ENCODE results near the gene PRKX. TPM values are rescaled to one million over a fixed set of nuclear protein-coding genes. Genes with fewer than 3 reads are reported as not detected.

PRKX gene
- total and polyA plus RNA-seq, 2 of the 4 experiments (the other 2 are of a cell fraction), result 7.2 to 14.9 TPM

DNA sequence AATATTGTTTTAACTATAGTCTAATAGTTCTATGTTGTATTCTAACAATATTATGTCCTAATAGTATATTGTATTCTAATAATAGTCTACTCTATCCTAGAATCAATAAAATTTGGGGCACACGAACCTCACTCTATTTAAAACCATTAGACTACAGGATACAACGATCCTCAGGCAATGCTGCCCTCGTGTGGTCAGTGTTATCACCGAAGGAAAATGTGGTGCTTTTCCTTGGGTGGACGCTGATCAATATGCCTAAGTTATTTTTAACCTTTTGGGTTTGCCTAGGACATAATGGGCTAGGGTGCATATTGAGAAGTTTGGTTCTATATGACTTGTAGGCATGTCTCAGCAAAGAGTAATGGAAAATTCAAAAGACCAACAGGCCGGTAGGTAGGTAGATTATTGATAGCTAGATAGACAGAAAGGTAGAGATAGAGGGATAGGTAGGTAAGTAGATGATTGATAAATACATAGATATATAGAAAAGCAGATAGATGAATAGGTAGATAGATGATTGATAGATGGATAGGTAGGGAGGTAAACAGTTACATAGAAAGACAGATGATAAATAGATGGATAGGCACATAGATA, 75.1 kb downstream of the PRKX start:
- peak; percentile 48 for DNase-seq
- no peak overlapping the region for H2BK120ac ChIP-seq (ENCODE audit: low read depth, low read length)
- H4K8ac ChIP-seq (ENCODE audit: low read depth in 2 of 2, low read length in 2 of 2), result no peak overlapping the region
- no peaks in the 10 kb centered on the region; a peak in 1 of 4 replicates for H3K79me1 ChIP-seq (ENCODE audit: low read depth in 1 of 2, low read length in 2 of 2)
- BruUV-seq (replicated peaks), result no TSS peak
- dilution Hi-C loops (cut with HindIII; ENCODE audit: low sequenced_read_pairs, unreplicated experiment), result no loop called here
- H4K20me1 ChIP-seq (ENCODE audit: insufficient read depth, low read length), result no peaks in the 10 kb centered on the region
- no peak overlapping the region for H3K9ac ChIP-seq (ENCODE audit: low read depth, low read length)
- H3K14ac ChIP-seq (replicated peaks; ENCODE audit: low read depth, low read length), result no peak overlapping the region
- no peak overlapping the region for H3K56ac ChIP-seq (ENCODE audit: extremely low read depth, insufficient read depth, low read length)
- H3K27ac ChIP-seq (ENCODE audit: insufficient read depth, low read length), result no peak overlapping the region
- no peak overlapping the region for H2BK20ac ChIP-seq (ENCODE audit: low read depth, low read length)
- no peaks in the 10 kb centered on the region for H3K27me3 ChIP-seq (ENCODE audit: control insufficient read depth, insufficient read depth, low read length)
- H3K4me3 ChIP-seq (ENCODE audit: insufficient read depth, low read depth, low read length), result no peak overlapping the region
- H2AFZ ChIP-seq (replicated peaks; ENCODE audit: low read length, poor library complexity), result no peak overlapping the region
- H3K4ac ChIP-seq (ENCODE audit: low read depth, low read length), result no peak overlapping the region
- H3K4me2 ChIP-seq (ENCODE audit: low read depth, low read length), result no peak overlapping the region
- no peak overlapping the region for H2AK9ac ChIP-seq (replicated peaks; ENCODE audit: low read depth, low read length, poor library complexity)
- H3K18ac ChIP-seq (ENCODE audit: low read depth, low read length), result no peak overlapping the region
- TF ChIP-seq, protein P1, sequence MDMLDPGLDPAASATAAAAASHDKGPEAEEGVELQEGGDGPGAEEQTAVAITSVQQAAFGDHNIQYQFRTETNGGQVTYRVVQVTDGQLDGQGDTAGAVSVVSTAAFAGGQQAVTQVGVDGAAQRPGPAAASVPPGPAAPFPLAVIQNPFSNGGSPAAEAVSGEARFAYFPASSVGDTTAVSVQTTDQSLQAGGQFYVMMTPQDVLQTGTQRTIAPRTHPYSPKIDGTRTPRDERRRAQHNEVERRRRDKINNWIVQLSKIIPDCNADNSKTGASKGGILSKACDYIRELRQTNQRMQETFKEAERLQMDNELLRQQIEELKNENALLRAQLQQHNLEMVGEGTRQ (IDR thresholded peaks at IDR 0.05; ENCODE audit: low read depth, low read length), result no peak
- TF ChIP-seq RAD21 (IDR thresholded peaks at IDR 0.05; ENCODE audit: low read length), result peak; percentile 77
- no peak for TF ChIP-seq NFE2L2 (IDR thresholded peaks at IDR 0.05; ENCODE audit: low read depth, low read length)
- TF ChIP-seq, protein P2, sequence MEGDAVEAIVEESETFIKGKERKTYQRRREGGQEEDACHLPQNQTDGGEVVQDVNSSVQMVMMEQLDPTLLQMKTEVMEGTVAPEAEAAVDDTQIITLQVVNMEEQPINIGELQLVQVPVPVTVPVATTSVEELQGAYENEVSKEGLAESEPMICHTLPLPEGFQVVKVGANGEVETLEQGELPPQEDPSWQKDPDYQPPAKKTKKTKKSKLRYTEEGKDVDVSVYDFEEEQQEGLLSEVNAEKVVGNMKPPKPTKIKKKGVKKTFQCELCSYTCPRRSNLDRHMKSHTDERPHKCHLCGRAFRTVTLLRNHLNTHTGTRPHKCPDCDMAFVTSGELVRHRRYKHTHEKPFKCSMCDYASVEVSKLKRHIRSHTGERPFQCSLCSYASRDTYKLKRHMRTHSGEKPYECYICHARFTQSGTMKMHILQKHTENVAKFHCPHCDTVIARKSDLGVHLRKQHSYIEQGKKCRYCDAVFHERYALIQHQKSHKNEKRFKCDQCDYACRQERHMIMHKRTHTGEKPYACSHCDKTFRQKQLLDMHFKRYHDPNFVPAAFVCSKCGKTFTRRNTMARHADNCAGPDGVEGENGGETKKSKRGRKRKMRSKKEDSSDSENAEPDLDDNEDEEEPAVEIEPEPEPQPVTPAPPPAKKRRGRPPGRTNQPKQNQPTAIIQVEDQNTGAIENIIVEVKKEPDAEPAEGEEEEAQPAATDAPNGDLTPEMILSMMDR (conservative IDR thresholded peaks at IDR 0.05; ENCODE audit: low read depth, low read length), result peak; percentile 61
- peak; percentile 56 for TF ChIP-seq SMC3 (IDR thresholded peaks at IDR 0.05; ENCODE audit: low read depth, low read length)
- no peak overlapping the region for H2AK5ac ChIP-seq (ENCODE audit: low read depth, low read length)
- no peak overlapping the region for H3K23ac ChIP-seq (ENCODE audit: low read depth, low read length)
- peak; percentile 71 for ATAC-seq (ENCODE audit: low read depth)
- WGBS, 2 experiments (ENCODE audit: extremely low coverage in 2 of 2, insufficient read length in 1 of 2), result 0% methylated on average over 1 of the region's 6 CpGs; no CpG with 5 or more reads in 1 of the 2 experiments
- no peak overlapping the region for H4K5ac ChIP-seq (ENCODE audit: low read depth, low read length)
- H4K91ac ChIP-seq (ENCODE audit: insufficient read depth, low read depth, low read length), result no peak overlapping the region
- in situ Hi-C loops (cut with MboI; ENCODE audit: low sequenced_read_pairs), result loop anchor here (25.0 kb wide), 2 partner anchors 526 to 751 kb away; no protein-coding TSS in a partner anchor
- H3K9me3 ChIP-seq (ENCODE audit: control insufficient read depth, insufficient read depth, low read length), result no peaks in the 10 kb centered on the region
- H3K36me3 ChIP-seq (ENCODE audit: control insufficient read depth, insufficient read depth, low read length), result peaks cover 8% of the 10 kb centered on the region; the same call in 1 of the 2 replicates
- H3K4me1 ChIP-seq (ENCODE audit: control insufficient read depth, insufficient read depth, low read length), result no peaks in the 10 kb centered on the region
- CTCF ChIA-PET, result interaction anchor here (0.7 kb wide), 1 partner anchor 128 kb away, joined by 3 read pairs; no protein-coding TSS in a partner anchor
- H2BK15ac ChIP-seq (ENCODE audit: low read depth, low read length), result no peak overlapping the region
- POLR2A ChIA-PET (ENCODE audit: unreplicated experiment), result no interaction called here
- intact Hi-C loops (cut with micrococcal nuclease), result loop anchor here (1.0 to 10.0 kb wide), 3 partner anchors 294 to 606 kb away; partner anchors contain the start of gene MXRA5
- no peak overlapping the region for H2BK5ac ChIP-seq (ENCODE audit: low read depth, low read length, poor library complexity, severe bottlenecking)
- no peaks in the 10 kb centered on the region for H3K9me1 ChIP-seq (ENCODE audit: insufficient read depth, low read length)
